HG03565 (cell line): ENCODE measurements around the gene IPO8.
"Not testable (repeated sequence)": the region's sequence is repeated elsewhere in the genome, so short reads cannot be mapped to it uniquely, and the experiment has no call there.

Experiments
- ATAC-seq: cut with Tn5 transposase; IDR thresholded peaks from one replicate; pipeline ENCODE4 v1.9.1; 2021; ENCODE audit warnings: mild to moderate bottlenecking, moderate library complexity; ENCODE audit not compliant: unreplicated experiment

The IPO8 gene

DNA sequence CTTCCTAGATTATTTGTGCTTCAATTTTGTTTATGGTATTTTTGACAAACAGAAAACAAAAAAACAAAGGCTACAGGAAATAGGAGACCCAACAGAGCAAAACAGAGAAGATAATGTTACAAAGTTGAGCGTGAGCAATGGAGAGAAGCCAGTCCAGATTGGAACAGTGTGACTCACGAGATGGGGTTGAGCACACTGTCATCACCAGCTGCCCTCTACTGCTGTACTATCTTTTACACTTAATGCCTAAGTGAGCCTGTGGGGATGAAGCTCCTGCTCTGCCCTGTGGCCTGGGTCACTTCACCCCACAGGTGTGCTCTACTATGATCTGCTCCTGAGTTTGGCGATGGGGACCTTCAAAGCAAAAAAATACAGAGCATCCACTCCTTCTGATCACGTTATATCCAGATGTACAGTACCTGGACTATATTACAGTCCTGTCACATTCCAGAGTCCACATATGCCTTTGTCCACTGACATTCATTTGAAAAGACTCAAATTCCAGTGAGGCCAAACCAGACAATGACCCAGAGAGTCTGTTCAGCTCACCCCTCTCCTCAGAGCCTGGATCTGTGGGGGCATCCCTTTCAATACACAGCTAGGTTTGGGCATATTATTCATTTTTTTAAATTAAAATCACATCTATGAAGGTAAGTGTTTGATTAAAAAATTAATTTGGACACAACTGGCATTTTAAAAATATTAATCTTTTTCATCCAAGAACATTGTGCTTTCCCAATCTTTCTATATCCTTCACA is 4.4 kb downstream of the IPO8 start:
- no peak for ATAC-seq

DNA sequence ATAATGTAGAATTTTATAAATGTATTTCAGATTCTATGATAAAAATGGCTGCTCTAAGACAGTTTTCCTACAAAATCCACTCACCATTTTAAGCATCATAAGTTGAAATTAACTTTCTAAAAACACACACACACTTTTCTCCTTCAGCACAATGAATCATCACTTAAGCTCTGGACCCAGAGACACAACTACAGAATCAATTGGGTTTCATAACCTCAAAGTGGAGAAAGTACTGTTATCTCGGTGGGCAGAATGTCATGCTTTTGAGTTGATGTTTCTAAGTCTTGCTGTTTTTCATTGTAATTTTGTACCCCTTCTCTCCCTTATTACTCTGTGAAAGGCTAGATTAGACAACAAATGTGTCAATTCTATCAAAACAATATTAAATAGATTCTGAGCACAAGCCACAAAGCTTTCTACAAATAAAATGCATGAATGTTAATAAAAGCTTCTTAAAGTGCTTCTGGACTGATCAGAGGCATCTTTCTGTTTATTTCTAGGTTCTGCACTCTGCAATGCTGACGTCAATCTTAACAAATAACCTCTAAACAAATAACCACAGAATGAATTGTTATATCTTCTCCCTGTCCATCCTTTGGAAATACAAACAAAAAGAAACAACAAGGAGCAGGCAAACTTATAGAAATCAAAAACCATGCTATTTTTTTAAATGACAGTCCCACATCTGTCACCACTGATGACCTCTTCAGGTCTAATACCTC is 8.2 kb downstream of the IPO8 start:
- no peak for ATAC-seq

DNA sequence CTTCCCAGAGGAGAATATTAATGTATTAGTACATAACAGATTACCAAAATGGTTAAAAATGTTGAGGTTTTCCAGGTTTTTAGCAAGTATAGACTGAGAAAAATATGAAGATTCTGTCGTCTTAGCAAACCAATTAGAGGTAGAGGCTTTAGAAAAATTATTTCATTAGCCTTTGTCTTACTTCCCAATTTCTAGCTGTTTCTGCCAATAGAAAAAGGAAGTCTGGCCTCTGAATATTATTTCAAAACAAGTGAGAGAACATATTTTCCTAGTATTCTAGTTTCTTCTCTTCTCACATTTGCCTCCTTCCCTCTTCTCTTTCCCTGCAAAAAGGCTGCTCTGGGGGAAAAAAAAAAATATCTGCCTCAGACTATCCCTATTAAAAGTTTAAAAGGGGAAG is 16.4 kb downstream of the IPO8 start:
- no peak for ATAC-seq

DNA sequence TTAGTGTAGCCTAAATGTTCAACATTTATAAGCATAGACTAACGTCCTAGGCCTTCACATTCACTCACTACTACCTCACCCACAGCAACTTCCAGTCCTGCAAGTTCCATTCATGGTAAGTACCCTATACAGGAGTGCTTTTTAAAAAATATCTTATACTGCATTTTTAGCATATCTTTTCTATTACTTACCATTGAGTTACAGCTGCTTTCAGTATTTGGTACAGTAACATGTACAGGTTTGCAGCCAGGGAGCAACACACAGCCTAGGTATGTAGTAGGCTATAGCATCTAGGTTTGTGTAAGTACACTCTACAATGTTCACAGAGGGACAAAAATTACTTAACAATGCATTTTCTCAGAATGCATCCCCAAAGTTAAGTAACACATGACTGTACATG is 17.4 kb downstream of the IPO8 start:
- ATAC-seq, result no peak

DNA sequence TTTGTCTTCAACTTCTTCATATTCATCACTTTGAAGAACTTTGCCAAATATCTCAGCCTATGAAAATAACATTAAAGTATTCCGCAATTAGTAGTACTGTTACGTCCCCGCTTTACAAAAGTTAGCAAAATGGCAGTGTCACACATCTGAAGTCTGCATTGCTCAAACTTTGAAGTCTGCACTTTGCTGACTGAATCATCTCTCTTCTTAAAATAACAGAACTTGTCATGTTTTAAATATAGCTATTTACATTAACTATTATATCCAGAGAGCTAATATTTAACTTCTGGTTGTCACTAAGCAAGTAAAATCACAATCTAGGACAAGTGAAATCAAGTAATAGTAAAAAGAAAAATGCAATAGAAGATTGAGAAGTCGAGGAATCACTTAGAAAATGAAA is 34.5 kb downstream of the IPO8 start:
- ATAC-seq, result no peak

DNA sequence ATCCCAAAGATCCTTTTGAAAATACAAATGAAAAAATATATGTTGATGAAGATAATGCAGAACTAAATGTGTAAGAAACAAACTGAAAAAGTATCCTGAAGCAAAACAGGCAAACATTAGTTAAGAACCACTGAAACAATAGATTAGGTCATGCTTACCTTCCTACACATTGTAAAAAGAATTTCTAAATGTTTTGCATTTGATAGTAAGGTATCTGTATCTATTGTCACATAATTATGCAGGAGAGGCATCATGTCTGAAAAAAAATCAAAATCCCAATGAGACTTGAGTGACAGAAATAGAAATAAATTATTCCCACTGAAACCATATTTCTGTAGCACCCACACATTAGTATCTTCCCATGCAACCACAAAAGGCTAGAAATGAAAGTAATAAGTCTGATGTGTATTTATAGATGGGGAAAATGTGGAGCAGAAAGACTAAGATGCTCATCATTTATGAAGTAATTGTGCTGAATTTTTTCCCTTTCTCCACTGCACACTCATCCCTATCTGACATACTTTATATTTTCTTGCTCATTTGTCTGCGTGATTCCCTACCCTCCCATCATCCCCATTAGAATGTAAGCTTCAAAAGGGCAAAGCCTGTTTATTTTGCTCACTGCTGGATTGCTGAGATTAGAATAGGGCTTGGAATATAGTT is 43.5 kb downstream of the IPO8 start:
- no peak for ATAC-seq

DNA sequence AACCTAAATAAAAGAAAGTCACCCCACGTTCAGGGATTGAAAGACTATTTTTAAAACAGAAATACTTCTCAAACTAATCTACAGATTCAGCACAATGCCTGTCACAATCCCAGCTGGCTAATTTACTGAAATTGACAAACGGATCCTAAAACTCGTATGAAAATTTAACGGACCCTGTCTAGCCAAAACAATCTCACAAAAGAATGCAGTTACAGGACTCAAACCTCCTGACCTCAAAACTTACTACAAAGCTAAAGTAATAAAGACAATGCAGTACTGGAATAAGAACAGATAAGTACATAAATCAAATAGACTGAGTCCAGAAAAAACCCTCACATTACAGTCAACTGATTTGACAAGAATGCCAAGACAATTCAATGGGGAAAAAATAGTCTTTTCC is 48.8 kb downstream of the IPO8 start:
- ATAC-seq, result no peak

DNA sequence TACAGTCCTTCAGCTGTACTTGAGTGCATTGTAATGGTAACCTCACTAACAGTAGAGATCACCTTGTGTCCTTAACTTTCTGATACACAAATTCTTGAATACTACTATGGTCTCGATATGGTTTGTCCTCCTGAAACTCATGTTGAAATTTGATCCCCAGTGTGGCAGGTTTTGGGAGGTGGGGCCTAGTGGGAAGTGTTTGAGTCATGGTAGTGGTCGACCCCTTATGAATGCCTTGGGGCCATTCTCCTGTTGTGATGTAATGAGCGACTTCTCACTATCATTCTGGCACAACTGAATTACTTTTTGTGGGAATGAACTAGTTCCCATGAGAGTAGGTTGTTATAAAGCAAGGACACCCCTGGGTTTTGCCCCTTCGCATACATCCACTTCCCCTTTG is 52.3 kb downstream of the IPO8 start:
- ATAC-seq, result no peak

DNA sequence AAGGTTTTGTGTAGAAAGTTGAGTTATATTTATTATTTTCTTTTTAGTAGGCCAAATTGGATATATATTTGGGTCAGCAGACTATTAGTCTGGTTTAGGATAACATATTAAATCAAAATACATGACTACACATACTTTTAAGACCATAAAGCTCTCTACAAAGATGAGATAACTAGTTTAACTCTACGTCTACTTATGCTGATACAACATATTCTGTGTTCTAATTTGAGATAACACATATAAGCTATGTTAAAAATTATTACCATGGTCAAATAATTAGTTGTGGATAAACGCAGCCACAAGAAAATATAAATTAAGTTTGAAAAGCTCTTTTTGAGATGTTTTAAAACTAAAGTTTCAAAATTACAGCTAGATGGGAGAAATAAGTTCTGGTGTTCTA is 55.3 kb downstream of the IPO8 start:
- no peak for ATAC-seq

DNA sequence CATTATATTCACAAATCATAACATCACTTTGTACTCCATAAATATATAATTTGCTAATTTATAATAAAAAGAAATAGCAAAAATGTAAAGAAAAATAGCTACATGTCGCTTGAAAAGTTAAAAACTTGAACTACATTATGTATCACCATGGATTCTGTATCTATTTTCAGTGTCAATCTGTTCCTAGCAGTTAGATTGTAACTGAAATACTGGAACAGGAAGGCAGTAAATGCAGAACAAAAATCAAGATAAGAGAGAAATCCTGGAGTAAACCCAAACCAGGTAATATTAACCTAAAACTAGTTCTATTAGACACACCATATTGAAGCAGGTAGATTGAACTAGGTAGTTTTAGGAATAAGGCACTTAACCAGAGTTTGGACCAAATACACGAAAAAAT is 60.3 kb downstream of the IPO8 start:
- ATAC-seq, result no peak

DNA sequence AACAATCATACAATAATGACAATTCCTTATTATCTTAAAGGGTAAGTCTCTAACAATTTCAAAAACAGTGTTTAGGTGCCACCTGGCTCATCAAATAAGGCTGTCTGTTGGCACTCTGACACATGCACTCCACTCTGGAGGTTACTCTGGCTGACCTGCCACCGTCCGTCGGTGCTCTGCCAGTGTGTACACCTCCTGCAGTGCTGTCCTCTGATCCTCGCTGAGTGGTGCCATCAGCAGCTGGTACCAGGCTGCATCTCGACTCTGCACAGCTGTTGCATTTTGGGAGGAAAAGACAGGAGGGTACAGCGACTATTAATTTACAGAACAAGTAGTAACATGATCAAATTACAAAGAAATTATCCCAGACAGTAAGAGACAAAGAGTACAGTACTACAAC is 63.9 kb downstream of the IPO8 start:
- no peak for ATAC-seq

DNA sequence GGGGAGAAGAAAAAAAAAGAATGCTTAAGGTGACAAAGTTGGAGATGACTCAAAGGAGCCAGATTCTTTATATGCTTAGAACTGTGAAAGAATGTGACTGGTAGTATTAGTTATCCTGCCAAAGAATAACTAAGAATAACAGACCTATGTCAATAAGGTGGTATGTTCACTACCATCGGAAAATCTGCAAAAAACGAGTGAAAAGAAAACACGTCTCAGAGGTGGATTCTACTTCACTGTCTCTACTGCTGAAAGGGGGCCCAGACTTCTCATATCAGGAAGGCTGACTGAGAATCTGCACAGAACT is 64.7 kb downstream of the IPO8 start:
- no peak for ATAC-seq

DNA sequence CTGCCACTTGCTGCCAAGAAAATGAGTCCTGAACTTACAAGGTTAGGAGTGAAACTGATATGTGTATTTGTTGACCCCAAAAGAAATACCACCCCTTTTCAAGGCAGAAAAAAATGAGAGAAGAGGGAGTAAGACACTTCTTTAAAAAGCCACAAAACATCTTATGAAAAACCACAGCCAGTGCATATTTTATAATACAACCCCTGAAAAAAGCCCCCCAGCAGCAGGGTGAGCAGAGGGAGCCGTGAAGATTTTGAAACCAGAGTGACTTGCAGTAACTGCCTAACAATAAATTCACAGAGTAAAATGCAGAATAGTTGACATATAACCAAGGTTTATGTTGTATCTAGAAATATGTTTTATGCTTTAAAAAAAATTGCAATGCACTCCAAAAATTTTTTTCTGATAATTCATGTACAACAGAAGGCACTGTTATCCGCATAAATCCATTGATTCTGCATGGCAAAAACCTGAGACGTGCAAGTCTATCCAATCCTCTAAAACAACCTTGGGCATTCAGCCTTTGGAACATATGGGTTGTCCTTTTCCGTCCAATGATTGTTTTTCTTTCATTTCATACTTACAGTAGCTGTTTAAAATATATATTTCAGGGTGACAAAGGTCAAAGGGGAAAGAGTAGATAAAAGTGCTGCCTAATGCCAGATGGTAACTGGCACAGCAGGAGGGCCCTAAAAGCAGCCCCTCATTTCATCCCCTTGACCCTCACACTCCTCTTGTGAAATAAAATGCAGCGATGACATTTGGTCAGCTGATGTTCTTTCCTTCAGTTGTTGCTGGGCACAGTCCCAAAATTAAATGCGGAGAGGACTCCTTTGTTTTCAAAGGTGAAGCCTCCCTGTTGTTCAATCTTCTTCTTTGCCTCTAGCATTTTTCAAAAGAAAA is 65.3 kb downstream of the IPO8 start:
- ATAC-seq, result no peak

DNA sequence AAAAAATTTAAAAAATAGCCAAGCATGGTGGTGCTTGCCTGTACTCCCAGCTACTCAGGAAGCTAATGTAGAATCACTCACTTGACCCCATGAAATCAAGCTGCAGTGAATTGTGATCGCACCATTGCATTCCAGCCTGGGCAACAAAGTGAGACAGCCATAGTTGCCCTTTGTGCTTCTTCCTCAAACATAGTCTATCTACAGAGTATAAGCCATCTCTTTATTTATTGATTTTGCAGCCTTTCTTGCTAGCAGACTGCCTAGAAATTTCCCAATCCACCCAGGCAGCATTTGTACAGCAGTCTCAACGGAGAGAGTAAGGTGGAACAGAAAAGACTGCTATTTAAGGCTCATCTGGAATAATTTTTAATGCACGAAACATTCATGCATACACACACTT is 68.8 kb downstream of the IPO8 start:
- no peak for ATAC-seq

DNA sequence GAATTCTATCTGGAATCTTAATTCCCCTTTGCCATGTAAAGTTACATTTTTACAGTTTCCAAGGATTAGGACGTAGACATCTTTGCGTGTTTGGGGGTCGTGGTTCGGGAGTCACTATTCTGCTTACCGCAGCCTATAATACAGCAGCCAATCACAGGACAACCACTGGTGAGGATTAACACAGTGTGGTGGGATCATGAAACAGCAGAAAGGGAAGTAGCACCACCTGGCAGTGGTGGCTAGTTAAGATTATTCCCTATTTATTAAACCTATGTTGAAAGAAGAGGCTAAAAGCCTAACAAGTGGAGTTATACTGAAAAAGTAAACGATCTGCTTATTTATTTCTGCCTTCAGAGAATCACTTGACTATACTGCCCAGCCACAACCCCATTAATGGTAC is 71.7 kb downstream of the IPO8 start:
- no peak for ATAC-seq

DNA sequence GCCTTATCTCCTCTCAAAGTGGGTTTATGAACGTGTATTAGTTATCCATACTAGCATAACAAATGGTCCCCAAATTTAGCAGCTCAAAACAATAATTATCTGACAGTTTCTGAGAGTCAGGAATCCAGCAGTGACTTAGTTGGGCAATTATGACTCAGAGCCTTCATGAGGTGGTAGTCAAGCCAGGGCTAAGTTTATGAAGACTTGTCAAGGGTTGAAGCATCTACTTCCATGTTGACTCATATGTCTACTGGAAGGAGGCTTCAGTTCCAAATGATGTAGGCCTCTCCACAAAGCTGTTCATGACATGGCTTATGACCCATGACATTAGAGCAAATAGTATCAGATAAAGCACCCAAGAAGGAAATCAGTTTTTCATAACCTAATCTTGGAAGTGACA is 73.2 kb downstream of the IPO8 start:
- peak; percentile 98 for ATAC-seq

DNA sequence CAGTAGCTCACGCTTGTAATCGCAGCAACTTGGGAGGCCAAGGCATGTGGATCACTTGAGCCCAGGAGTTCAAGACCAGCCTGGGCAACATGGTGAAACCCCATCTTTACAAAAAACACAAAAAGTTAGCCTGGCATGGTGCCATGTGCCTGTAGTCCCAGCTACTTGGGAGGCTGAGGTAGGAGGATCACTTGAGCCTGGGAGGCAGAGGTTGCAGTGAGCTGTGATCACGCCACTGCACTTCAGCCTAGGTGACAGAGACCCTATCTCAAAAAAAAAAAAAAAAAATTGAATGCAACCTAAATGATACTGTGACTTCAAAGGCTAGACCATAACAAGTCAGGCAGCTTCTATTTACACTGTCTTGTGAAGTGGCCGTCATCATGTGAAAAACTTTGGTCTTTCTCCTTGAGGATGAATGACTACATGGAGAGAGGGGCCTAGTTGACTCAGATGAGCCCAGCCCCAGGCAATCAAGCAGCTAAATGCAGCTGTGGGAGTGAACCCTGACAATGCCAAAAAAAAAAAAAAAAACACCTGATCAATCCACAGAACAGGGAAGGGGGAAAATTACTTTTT is 73.9 kb downstream of the IPO8 start:
- ATAC-seq, result not testable (repeated sequence)

DNA sequence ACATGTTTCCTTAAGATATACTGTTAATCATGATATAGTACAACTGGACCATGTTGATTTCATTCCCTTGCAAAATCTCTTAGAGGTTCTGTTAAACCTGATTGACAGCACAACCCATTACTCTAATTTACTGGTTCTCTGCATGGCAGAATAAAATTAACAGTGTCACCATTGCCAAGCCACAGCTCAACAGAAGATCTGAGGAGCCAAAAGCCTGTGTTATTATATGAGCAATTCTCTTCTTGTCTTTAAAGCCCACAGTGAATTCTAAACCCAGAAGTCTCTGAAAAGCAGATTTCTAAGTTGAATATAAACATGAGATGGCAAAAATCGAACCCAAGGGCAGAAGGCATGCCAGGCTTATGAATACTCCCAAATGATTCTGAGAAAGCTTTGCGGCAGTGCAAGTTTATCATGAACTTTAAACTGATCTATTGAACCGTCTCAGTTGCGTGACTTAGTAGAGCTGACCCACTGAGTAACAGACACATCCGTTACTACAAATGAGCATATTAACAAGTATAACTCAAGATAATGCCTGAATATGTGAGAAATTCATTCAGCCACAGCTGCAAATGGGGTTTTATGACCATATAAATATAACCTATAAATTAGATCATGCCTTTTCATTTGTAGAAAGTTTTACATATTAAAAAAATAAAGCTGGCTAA is 78.2 kb downstream of the IPO8 start:
- ATAC-seq, result no peak

DNA sequence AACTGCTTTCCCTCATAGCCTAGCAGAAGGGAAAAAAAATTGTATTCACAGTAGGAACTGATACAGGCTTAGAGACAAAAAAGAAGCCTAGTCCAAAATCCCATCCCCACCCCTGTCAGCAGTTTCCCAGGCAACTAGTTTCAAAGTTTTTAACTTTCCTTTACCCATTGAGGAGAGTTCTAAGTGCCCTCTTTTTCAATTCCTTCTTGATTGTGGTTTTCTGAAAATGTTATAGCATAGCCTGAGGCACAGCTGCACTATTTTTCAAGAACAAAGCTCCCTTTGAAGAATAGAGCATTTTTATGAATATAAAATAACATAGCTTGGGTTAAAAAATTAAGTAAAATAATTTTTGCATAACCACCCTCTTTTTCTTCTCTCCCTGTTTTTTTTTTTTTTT is 81.6 kb downstream of the IPO8 start:
- ATAC-seq, result no peak

DNA sequence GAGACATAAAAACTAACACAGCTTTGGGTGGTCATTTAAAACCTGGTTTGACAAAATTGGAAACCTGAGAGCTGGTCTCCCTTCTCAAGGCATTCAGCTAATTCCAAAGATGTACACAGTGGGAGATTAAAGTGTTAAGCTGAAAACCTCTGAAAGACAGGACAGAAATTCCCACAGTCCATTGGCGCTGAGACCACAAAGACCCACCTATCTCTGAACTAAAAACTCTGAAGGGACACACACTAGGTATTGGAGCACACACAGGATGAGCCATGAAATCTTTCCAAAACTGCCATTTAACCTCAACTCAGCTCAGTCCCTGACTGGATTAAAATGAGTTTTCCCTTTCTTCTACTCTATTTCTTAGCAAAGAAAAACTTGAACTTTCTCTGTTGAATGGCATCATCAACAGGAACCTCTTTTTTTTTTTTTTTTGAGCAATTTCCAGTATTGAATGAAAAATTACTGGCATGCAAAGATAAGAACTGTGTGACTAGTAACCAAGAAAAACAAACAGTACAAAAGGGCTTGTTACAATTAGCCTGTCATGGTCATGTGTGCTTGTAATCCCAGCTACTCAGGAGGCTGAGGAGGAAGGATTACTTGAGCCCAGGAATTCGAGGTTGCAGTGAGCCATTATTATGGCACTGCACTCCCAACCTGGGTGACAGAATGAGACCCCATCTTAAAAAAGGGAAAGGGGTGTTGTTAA is 82.4 kb downstream of the IPO8 start:
- ATAC-seq, result no peak
